Activated naive CD8-positive, alpha-beta T cell treated with anti-CD3 and anti-CD28 coated beads, Interleukin-2, amount 50 U/mL, for 16 hours (primary cell): ENCODE data around the gene NOL6.
"Not testable (repeated sequence)": the region's sequence is repeated elsewhere in the genome, so short reads cannot be mapped to it uniquely, and the experiment has no call there.

Experiments used
- DNase-seq: peaks from one replicate; pipeline ENCODE4 v3.0.0-alpha.2; 2020; ENCODE audit warnings: low read depth, low spot score

NOL6 gene

GRCh38 chr9:33471361-33471760 is 2.4 kb downstream of the NOL6 start:
- no peak for DNase-seq

GRCh38 chr9:33469891-33470290 is 3.8 kb downstream of the NOL6 start:
- DNase-seq, result no peak

DNA sequence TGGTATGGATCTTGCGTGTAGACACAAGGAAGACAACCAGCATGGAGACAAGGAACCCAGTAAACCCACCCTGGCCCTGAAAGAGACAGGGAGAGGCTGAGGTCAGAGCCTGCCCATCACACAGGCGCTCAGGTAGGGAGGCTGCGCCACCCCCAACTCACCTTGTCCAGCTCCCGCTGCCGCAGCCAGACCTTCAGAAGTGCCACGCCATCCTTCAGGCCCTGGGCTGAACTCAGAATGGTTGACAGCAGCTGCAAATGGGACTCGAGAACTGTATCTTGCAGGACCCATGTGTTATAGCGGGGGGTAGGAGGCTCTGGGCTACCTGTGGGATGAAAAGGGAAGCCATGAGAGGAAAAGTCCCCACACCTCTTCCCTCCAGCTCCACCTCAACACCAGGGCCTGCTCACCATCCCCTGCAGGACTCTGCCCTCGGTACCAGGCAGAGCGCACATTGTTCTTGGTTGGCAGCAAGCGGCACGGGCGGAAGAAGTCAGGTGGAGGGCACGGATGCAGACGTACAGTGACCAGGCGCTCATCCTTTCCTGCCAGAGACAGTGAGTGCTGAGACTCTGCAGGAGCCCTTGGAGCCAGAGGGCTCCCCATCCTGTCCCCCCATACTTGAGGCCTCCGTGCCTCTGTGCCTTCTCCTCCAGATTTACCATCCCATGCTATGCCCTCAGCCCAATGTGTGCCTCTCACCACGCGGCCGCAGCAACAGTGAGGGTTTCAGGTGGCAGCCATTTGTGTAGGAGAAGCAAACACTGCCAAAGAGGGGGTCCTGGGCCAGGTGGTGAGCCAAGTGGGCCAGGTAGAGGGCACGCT is 4.7 kb downstream of the NOL6 start:
- no peak for DNase-seq

GRCh38 chr9:33468215-33468730 is 5.5 kb downstream of the NOL6 start:
- DNase-seq, result no peak

- DNase-seq, result no peak
These were observed 6.2 kb downstream of the NOL6 start for GRCh38 chr9:33467526-33467925.

DNA sequence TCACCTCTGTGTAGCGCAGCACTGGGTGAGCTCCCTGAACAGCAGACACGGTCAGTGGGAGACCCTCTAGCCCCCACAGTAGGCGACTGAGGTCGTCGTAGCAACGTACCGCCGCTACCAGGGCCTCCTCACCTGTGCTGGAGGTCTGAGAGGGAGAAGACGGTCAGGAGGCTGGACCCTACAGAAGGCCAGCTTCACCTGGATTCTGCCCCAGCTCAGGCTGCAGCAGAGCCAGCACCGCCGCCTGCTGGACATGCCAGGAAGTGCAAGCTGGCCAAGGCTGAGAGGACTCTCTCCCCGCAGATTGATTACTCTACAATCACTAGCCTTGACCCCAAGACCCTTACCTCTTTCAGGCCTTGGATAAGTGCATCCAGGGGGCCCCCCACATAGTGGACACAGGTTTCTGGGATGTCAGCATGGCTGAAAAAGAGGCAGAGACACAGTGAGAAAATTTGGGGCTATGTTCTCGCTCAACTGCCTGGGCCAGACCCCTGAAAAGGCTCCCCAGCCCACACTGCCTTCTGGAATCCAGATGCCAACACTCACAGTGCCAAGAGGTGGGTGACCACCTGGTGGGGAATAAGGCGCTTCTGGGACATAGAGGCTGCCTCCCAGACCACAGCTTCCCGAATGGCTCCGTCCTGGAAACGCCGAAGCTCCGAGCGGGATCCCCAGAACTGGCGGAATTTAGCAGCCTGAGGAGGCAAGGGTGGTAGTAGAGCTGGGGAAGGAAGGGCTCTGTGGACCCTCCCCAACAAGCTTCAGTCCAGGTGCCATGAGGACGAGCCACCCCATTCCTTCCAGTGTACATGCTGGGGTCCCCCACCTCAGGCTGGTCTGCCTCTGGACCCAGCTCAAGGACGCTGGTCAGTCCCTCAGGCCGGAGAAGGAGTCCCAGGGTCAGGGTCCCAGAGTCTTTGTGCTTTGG is 6.9 kb downstream of the NOL6 start:
- DNase-seq, result peak; percentile 42

GRCh38 chr9:33465596-33466564 is 7.8 kb downstream of the NOL6 start:
- no peak for DNase-seq

DNA sequence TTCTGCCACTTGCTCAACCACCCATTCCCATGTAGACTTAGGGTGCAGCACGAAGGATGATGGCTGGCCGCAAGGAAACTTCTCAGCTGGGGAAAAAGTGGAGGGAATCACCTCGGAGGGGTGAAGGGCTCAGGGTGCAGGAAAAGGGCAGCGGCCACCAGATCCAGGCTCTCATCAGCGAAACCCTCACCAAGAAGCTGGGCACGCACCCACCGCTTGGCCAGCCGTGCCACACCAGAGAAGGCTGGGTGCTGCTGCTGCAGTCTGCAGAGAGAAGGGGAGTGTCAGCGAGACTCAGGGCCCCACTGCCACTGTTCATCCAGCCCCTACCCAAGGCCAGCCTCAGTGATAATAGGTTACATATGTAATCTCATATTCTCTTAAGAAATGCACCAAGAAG is 8.6 kb downstream of the NOL6 start:
- DNase-seq, result no peak

DNA sequence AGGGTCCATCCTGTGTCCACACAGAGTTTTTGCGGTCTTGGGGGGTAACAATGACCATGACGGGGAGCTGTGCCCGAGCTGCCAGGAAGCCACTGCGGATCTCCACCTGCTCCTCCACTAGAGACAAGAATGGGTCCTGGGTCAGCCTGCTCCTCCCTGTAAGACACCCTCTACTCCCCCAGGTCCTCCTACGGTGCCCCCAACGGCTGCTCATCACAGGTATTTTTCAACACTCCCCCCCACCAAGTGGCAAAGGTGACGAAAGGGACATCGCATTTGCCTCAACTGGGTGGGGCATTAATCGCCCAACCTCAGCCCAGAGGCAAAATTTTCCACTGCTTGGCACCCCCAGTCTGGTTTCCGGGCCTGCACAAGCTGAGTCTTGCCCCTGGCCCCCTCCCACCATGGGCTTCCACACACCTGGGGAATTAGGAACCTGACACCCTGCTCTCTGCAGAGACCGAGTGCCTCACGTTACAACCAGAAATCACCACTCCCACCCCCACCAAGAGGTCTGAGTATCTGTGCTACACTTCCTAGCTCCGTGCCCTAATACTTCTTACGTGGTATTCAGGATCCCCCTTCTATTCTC is 9.6 kb downstream of the NOL6 start:
- DNase-seq, result no peak

GRCh38 chr9:33463151-33463550 is 10.6 kb downstream of the NOL6 start:
- no peak for DNase-seq

DNA sequence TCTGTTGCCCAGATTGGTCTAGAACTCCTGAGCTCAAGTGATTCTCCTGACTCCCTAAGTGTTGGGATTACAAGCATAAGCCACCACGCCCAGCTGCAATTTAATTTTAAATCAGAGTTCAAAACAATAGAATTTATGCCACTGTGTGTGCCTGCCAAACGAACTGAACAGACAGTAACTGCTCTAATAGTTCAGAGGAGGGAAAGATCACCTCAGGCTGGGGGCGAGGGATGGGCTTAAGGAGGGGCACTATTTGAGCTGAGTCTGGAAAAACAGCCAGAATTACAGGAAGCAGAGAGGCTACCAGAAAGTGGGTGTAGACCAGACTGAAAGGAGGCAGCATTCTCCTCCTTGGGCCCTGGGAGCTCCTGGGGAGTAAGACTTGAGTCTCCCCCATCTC is 12.2 kb downstream of the NOL6 start:
- DNase-seq, result no peak

DNA sequence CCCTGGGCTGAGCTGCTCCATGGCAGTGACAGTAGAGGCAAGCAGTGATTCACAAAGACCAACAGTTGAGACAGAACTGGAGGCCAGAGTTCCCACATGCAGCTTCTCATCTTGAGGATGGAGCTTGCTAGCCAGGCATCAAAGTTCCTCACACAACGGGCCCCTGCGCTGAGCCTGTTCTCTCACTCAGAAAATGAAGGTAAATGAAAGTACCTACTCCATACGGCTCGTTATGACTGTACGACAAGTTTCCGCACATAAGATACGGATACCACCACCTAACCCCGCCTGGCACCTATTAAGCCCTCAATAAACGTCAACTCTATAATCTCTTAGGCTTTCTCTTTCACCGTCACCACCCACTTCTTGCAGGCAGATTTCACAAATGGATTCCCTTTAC is 12.9 kb downstream of the NOL6 start:
- DNase-seq, result no peak

DNA sequence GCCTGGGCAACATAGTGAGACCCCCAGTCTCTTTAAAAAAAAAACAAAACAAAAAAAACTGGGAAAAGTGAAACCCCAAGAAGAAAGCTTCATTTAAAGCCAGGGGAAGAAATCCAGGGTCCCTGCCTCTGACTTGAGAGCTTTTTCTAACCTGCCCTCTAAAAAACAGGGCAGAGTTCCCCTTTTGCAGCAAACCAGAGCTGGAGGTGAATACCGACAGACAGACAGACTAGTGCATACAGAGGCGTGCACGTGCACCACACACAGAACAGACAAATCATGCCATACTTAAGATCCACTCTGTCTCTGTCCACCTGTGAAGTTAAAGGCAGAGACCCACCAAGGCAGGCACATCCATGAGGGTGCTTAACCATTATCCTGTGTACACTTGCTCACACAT is 14.6 kb downstream of the NOL6 start:
- DNase-seq, result no peak

DNA sequence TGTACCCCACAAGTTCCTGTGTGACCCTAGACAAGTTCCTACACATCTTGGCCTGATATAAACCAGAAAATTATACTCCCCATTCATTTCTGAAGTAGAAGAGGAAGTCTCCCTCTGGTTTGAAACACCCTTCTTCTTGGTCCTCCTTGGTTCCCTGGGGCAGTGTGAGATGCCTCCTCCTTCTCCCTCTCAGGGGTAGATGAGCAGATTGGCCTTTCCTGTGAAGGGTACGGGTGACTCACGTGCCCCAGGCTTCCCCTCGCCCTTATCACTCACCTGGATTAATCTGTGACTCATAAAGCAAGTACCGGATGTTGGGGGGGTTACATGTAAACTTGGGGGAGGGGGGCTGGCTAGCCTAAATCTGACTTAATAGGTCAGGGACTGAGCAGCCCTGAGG is 15.3 kb downstream of the NOL6 start:
- no peak for DNase-seq

- DNase-seq, result no peak
These were observed 17.8 kb downstream of the NOL6 start for GRCh38 chr9:33455945-33456344.

DNA sequence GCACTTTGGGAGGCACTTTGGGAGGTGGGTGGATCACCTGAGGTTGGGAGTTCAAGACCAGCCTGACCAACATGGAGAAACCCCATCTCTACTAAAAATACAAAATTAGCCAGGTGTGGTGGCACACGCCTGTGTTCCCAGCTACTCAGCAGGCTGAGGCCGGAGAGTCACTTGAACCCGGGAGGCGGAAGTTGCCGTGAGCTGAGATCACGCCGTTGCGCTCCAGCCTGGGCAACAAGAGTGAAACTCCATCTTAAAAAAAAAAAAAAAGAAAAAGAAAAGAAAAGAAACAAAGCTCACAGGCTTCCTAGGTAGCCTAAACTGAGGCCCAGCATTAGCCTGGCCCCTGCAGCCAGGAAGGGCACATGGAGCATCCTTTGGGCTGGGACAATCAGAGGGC is 18.3 kb downstream of the NOL6 start:
- DNase-seq, result not testable (repeated sequence)

- DNase-seq, result not testable (repeated sequence)
These were observed 19.1 kb downstream of the NOL6 start for GRCh38 chr9:33454661-33455026.

GRCh38 chr9:33453999-33454660 is 19.6 kb downstream of the NOL6 start:
- no peak for DNase-seq

- DNase-seq, result no peak
These were observed 20.4 kb downstream of the NOL6 start for GRCh38 chr9:33453286-33453860.

- no peak for DNase-seq
These were observed 20.9 kb downstream of the NOL6 start for GRCh38 chr9:33452828-33453271.
